ENCODE results near the gene ARHGAP8. TPM values are rescaled to one million over a fixed set of nuclear protein-coding genes. Genes with fewer than 3 reads are reported as not detected.

The ARHGAP8 gene
- total and polyA plus RNA-seq, 2 experiments from 2014 or later: 62.8 to 64.9 TPM

- ATAC-seq (no peak), DNase-seq (ENCODE audit: low spot score) (no peak)
- peaks cover 2% of the 10 kb centered on the region for H3K27me3 Mint-ChIP-seq (ENCODE audit: insufficient read depth, low read depth, poor library complexity)
- H3K79me2 ChIP-seq (replicated peaks; ENCODE audit: insufficient read depth): no peaks in the 10 kb centered on the region
- H3K27ac Mint-ChIP-seq: no peak overlapping the region
- H3K27ac ChIP-seq (ENCODE audit: low read depth): no peak overlapping the region
- no peaks in the 10 kb centered on the region for H3K9me2 ChIP-seq (ENCODE audit: insufficient read depth)
- no peak for TF ChIP-seq POLR2AphosphoS5 (IDR thresholded peaks at IDR 0.05; ENCODE audit: low read depth)
- no peak for TF ChIP-seq ZNF331 (CRISPR knock-in tag; IDR thresholded peaks at IDR 0.05; ENCODE audit: low read depth)
- no peak for TF ChIP-seq ZNF462 (CRISPR knock-in tag; IDR thresholded peaks at IDR 0.05)
- TF ChIP-seq JUNB (IDR thresholded peaks at IDR 0.05; ENCODE audit: unreplicated experiment): no peak
- TF ChIP-seq CREB1 (CRISPR knock-in tag; IDR thresholded peaks at IDR 0.05; ENCODE audit: low read depth): no peak
- TF ChIP-seq EZH2 (IDR thresholded peaks at IDR 0.05; ENCODE audit: low read depth, unreplicated experiment): no peak
- no peak for TF ChIP-seq EZH2phosphoT487 (IDR thresholded peaks at IDR 0.05; ENCODE audit: unreplicated experiment)
- TF ChIP-seq ETS1 (IDR thresholded peaks at IDR 0.05): no peak
- no peak for TF ChIP-seq NANOG (IDR thresholded peaks at IDR 0.05; ENCODE audit: borderline replicate concordance)
- TF ChIP-seq CTCF (conservative IDR thresholded peaks at IDR 0.05; ENCODE audit: low read depth in 2 of 2): no peak
- TF ChIP-seq ZNF114 (CRISPR knock-in tag; IDR thresholded peaks at IDR 0.05): no peak
- no peak for TF ChIP-seq REST (IDR thresholded peaks at IDR 0.05; ENCODE audit: unreplicated experiment)
- TF ChIP-seq STAT1 (IDR thresholded peaks at IDR 0.05; ENCODE audit: unreplicated experiment): no peak
- H3K36me3 ChIP-seq (ENCODE audit: insufficient read depth): no peaks in the 10 kb centered on the region
- H3K27me3 ChIP-seq (ENCODE audit: insufficient read depth): no peaks in the 10 kb centered on the region
- no peak overlapping the region for H3K4me3 ChIP-seq
- H3F3A ChIP-seq (replicated peaks; ENCODE audit: low read depth): no peaks in the 10 kb centered on the region
- H3K36me3 Mint-ChIP-seq (ENCODE audit: low read depth): peaks cover 42% of the 10 kb centered on the region
- H3K9me3 Mint-ChIP-seq: peaks cover 12% of the 10 kb centered on the region
- H3K4me3 Mint-ChIP-seq: no peak overlapping the region
- H3K4me2 ChIP-seq: no peak overlapping the region
- H3K4me1 ChIP-seq (ENCODE audit: insufficient read depth): no peaks in the 10 kb centered on the region
- H2AFZ ChIP-seq: no peak overlapping the region
- no peaks in the 10 kb centered on the region for H4K20me1 ChIP-seq (replicated peaks; ENCODE audit: insufficient read depth)
- H3K4me1 Mint-ChIP-seq: no peaks in the 10 kb centered on the region; the same call in 2 of the 3 replicates
Measured at GRCh38 chr22:44881624-44882023, 129.2 kb downstream of the ARHGAP8 start.
